Measurements from ENCODE around the gene RETN.

- TF ChIP-seq CTCF (IDR thresholded peaks at IDR 0.05) = no peak
- TF ChIP-seq POLR2AphosphoS5 (IDR thresholded peaks at IDR 0.05) = no peak
- no peak for TF ChIP-seq POLR2A (IDR thresholded peaks at IDR 0.05)
Measured at GRCh38 chr19:7694499-7694898, 25.6 kb downstream of the RETN start.

Data from breast epithelium (tissue), 3 donors.